Suprapubic skin (tissue), 4 donors: Measurements from ENCODE around the gene UBALD1. TPM values are rescaled to one million over a fixed set of nuclear protein-coding genes. Genes with fewer than 3 reads are reported as not detected.

ENCODE experiments used
- DNase-seq, 2 donors: peaks; one replicate each; pipeline ENCODE4 v3.0.0-alpha.2; 2019; ENCODE audit warnings: low spot score in 2 of 2
- H3K27ac ChIP-seq: fragments of 200-600 bp; sonication (generic); one replicate; pipeline ENCODE4 v1.5.1; 2019
- H3K27me3 ChIP-seq: fragments of 200-600 bp; sonication (generic); one replicate; pipeline ENCODE4 v1.5.1; 2019
- H3K36me3 ChIP-seq: fragments of 200-600 bp; sonication (generic); one replicate; pipeline ENCODE4 v1.5.1; 2019
- H3K4me1 ChIP-seq: fragments of 200-600 bp; sonication (generic); one replicate; pipeline ENCODE4 v1.5.1; 2019
- H3K4me3 ChIP-seq: fragments of 200-600 bp; sonication (generic); one replicate; pipeline ENCODE4 v1.5.1; 2019; ENCODE audit warnings: mild to moderate bottlenecking
- H3K9me3 ChIP-seq: fragments of 200-600 bp; sonication (generic); one replicate; pipeline ENCODE4 v1.5.1; 2019
- CTCF ChIP-seq, 2 donors: fragments of 200-600 bp in 1 of 2; fragments of 450-650 bp in 1 of 2; sonication (generic) in 1 of 2; IDR thresholded peaks; one replicate each; pipeline ENCODE4 v1.5.1; 2016 to 2019; ENCODE audit warnings: antibody characterized with exemption in 2 of 2, mild to moderate bottlenecking in 1 of 2, moderate library complexity in 1 of 2
- EP300 ChIP-seq: sonication (generic); formaldehyde crosslinking; IDR thresholded peaks from one replicate; pipeline ENCODE4 v1.6.1; 2017; ENCODE audit warnings: antibody characterized with exemption
- POLR2A ChIP-seq, 2 donors: fragments of 450-650 bp; IDR thresholded peaks; one replicate each; pipeline ENCODE4 v1.6.1; 2017; ENCODE audit warnings: antibody characterized with exemption in 2 of 2, mild to moderate bottlenecking in 2 of 2, moderate library complexity in 2 of 2
- POLR2AphosphoS5 ChIP-seq, 3 donors: sonication (generic); formaldehyde crosslinking; IDR thresholded peaks; one replicate each; pipeline ENCODE4 v1.6.1; 2017; ENCODE audit warnings: antibody characterized with exemption in 3 of 3
- WGBS: methylation state at CpG from one replicate; pipeline ENCODE4 v1.1.5; 2018; 5-methylcytosine and 5-hydroxymethylcytosine counted together
- total RNA-seq, 4 donors: library from RNA; depleted of rRNA; stranded (reverse); fragments of >200 nt; gene quantifications; one replicate each; pipeline ENCODE4 v1.1.0, GENCODE V29; 2016

The UBALD1 gene
- total RNA-seq, 4 donors from 2014 or later, result 11.5 to 29.7 (median 15.2) TPM

GRCh38 chr16:4591191-4591590, 23.5 kb downstream of the UBALD1 start:
- no peak overlapping the region for H3K4me3 ChIP-seq
- H3K27me3 ChIP-seq, result no peaks in the 10 kb centered on the region
- no peaks in the 10 kb centered on the region for H3K4me1 ChIP-seq
- no peak for DNase-seq
- H3K9me3 ChIP-seq, result no peaks in the 10 kb centered on the region
- no peak for TF ChIP-seq POLR2A (IDR thresholded peaks at IDR 0.05)
- H3K36me3 ChIP-seq, result no peaks in the 10 kb centered on the region
- H3K27ac ChIP-seq, result no peak overlapping the region
- 77% methylated on average over 6 of the region's 6 CpGs for WGBS

- Histone ChIP-seq H3K4me1 (peaks cover 10% of the 10 kb centered on the region), H3K9me3 (no peaks in the 10 kb centered on the region), H3K4me3 (no peak overlapping the region), H3K36me3 (no peaks in the 10 kb centered on the region), H3K27ac (no peak overlapping the region), H3K27me3 (no peaks in the 10 kb centered on the region)
- WGBS, result 94% methylated on average over 4 of the region's 6 CpGs
- no peak for DNase-seq
- no peak for TF ChIP-seq EP300
- TF ChIP-seq POLR2AphosphoS5 (IDR thresholded peaks at IDR 0.05), result no peak
- no peak for TF ChIP-seq POLR2A (IDR thresholded peaks at IDR 0.05)
- no peak for TF ChIP-seq CTCF (IDR thresholded peaks at IDR 0.05)
Observed at GRCh38 chr16:4588961-4589360, 25.7 kb downstream of the UBALD1 start.

- 89% methylated on average over 2 of the region's 2 CpGs for WGBS
- no peak overlapping the region for H3K4me3 ChIP-seq
- no peak for DNase-seq
Observed at GRCh38 chr16:4588386-4588785, 26.3 kb downstream of the UBALD1 start.

GRCh38 chr16:4586291-4586690, 28.4 kb downstream of the UBALD1 start:
- DNase-seq, result no peak
- Histone ChIP-seq H3K4me1 (peaks cover 10% of the 10 kb centered on the region), H3K27ac (no peak overlapping the region), H3K4me3 (no peak overlapping the region), H3K27me3 (no peaks in the 10 kb centered on the region), H3K9me3 (no peaks in the 10 kb centered on the region), H3K36me3 (no peaks in the 10 kb centered on the region)
- WGBS, result 71% methylated on average over 7 of the region's 7 CpGs
- TF ChIP-seq POLR2AphosphoS5 (IDR thresholded peaks at IDR 0.05), result no peak
- no peak for TF ChIP-seq EP300
- TF ChIP-seq POLR2A (IDR thresholded peaks at IDR 0.05), result no peak
- no peak for TF ChIP-seq CTCF (IDR thresholded peaks at IDR 0.05)

More at GRCh38 chr16:4588386-4588785, 26.3 kb downstream of the UBALD1 start:
- H3K9me3 ChIP-seq, result no peaks in the 10 kb centered on the region
- TF ChIP-seq POLR2A (IDR thresholded peaks at IDR 0.05) (no peak), POLR2AphosphoS5 (IDR thresholded peaks at IDR 0.05) (no peak), CTCF (IDR thresholded peaks at IDR 0.05) (no peak), EP300 (no peak)
- H3K27ac ChIP-seq, result no peak overlapping the region
- H3K4me1 ChIP-seq, result peaks cover 10% of the 10 kb centered on the region
- H3K27me3 ChIP-seq, result no peaks in the 10 kb centered on the region
- H3K36me3 ChIP-seq, result no peaks in the 10 kb centered on the region

- 92% methylated on average over 4 of the region's 4 CpGs for WGBS
- H3K27me3 ChIP-seq, result no peaks in the 10 kb centered on the region
Observed at GRCh38 chr16:4583906-4584305, 30.8 kb downstream of the UBALD1 start.

More at GRCh38 chr16:4583906-4584305, 30.8 kb downstream of the UBALD1 start:
- no peaks in the 10 kb centered on the region for H3K9me3 ChIP-seq
- H3K27ac ChIP-seq, result no peak overlapping the region
- H3K4me3 ChIP-seq, result no peak overlapping the region
- H3K4me1 ChIP-seq, result peaks cover 10% of the 10 kb centered on the region
- TF ChIP-seq EP300 (no peak), POLR2A (IDR thresholded peaks at IDR 0.05) (no peak), POLR2AphosphoS5 (IDR thresholded peaks at IDR 0.05) (no peak), CTCF (IDR thresholded peaks at IDR 0.05) (no peak)
- no peaks in the 10 kb centered on the region for H3K36me3 ChIP-seq
- no peak for DNase-seq
